Measurements from ENCODE around the gene SOBP. TPM values are rescaled to one million over a fixed set of nuclear protein-coding genes. Genes with fewer than 3 reads are reported as not detected.

SOBP gene
- polyA plus RNA-seq, 2 of the 4 experiments (the other 2 are of a cell fraction): 0.18 to 0.53 TPM

- H3K27ac ChIP-seq: no peak overlapping the region
- no peak overlapping the region for H3K4me2 ChIP-seq
- no peaks in the 10 kb centered on the region for H3K9me3 ChIP-seq
- TF ChIP-seq FOSL2 (IDR thresholded peaks at IDR 0.05) (no peak), FOSL2 (CRISPR knock-in tag; IDR thresholded peaks at IDR 0.05) (no peak), GATA3 (IDR thresholded peaks at IDR 0.05; ENCODE audit: borderline replicate concordance) (no peak), ESRRA (IDR thresholded peaks at IDR 0.05; ENCODE audit: borderline replicate concordance, low read length) (no peak), TP53 (CRISPR knock-in tag; IDR thresholded peaks at IDR 0.05) (no peak), CHD4 (IDR thresholded peaks at IDR 0.05; ENCODE audit: borderline replicate concordance) (no peak), FOXS1 (CRISPR knock-in tag; IDR thresholded peaks at IDR 0.05) (no peak), MAFK (IDR thresholded peaks at IDR 0.05; ENCODE audit: partially characterized antibody) (no peak), FOSB (CRISPR knock-in tag; IDR thresholded peaks at IDR 0.05) (no peak), MAZ (IDR thresholded peaks at IDR 0.05; ENCODE audit: borderline replicate concordance, low read depth, low read length) (no peak), HOXB5 (CRISPR knock-in tag; IDR thresholded peaks at IDR 0.05) (no peak), HES2 (IDR thresholded peaks at IDR 0.05) (no peak), ZC3H11A (IDR thresholded peaks at IDR 0.05) (no peak), EHF (CRISPR knock-in tag; IDR thresholded peaks at IDR 0.05) (no peak), CHD2 (IDR thresholded peaks at IDR 0.05; ENCODE audit: low read length, partially characterized antibody) (no peak), NFE2L2 (conservative IDR thresholded peaks at IDR 0.05; ENCODE audit: low read length) (no peak), CBX2 (IDR thresholded peaks at IDR 0.05; ENCODE audit: borderline replicate concordance, low read depth) (no peak), JUN (IDR thresholded peaks at IDR 0.05) (no peak)
- ATAC-seq (no peak), DNase-seq (ENCODE audit: low read depth in 1 of 2, low spot score in 1 of 2) (no peak), FAIRE-seq (no peak)
- WGBS (ENCODE audit: missing lambda C conversion rate): 38% methylated on average over 2 of the region's 2 CpGs
- no peaks in the 10 kb centered on the region for H3K4me1 ChIP-seq
- CTCF ChIA-PET: interaction anchor here (0.6 kb wide), 1 partner anchor 10 kb away, joined by 3 read pairs; no protein-coding TSS in a partner anchor
- H3K4me3 ChIP-seq: no peak overlapping the region
- POLR2A ChIA-PET: no interaction called here
These were observed 149.6 kb downstream of the SOBP start for GRCh38 chr6:107639511-107639910.

DNA sequence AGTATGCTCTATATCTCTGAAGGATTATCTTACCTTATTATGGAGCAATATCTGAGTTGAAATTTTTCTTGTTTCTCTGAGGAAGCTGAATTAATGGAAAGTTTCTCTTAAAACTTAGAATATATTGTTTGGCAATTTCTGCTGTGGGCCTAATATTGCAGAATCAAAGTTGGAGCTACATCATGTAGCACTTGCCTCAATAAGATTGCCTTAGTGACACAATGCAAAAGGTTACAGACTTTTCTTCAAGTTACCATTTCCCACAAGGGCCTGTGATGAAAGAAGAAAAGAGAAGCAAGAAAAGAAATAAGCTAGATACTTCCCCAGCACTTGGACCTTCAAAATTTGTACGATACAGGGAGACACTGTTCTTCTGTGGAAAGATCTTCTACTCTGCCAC is 151.2 kb downstream of the SOBP start:
- TF ChIP-seq JUN (IDR thresholded peaks at IDR 0.05) (no peak), GATA3 (IDR thresholded peaks at IDR 0.05; ENCODE audit: borderline replicate concordance) (no peak), ZC3H11A (IDR thresholded peaks at IDR 0.05) (no peak), RARB (CRISPR knock-in tag; IDR thresholded peaks at IDR 0.05) (no peak), FOSB (CRISPR knock-in tag; IDR thresholded peaks at IDR 0.05) (no peak), RAD21 (conservative IDR thresholded peaks at IDR 0.05 in 1 of 2, IDR thresholded peaks at IDR 0.05 in 1 of 2) (no peak), EP300 (IDR thresholded peaks at IDR 0.05) (no peak), CBX8 (IDR thresholded peaks at IDR 0.05) (no peak), RFX5 (IDR thresholded peaks at IDR 0.05) (no peak), CHD2 (IDR thresholded peaks at IDR 0.05; ENCODE audit: low read length, partially characterized antibody) (no peak), RCOR1 (IDR thresholded peaks at IDR 0.05; ENCODE audit: low read depth, low read length) (no peak), HEYL (CRISPR knock-in tag; IDR thresholded peaks at IDR 0.05) (no peak), MAFK (IDR thresholded peaks at IDR 0.05; ENCODE audit: partially characterized antibody) (no peak), TFCP2L1 (CRISPR knock-in tag; IDR thresholded peaks at IDR 0.05) (no peak)
- TF ChIP-seq, protein P1, sequence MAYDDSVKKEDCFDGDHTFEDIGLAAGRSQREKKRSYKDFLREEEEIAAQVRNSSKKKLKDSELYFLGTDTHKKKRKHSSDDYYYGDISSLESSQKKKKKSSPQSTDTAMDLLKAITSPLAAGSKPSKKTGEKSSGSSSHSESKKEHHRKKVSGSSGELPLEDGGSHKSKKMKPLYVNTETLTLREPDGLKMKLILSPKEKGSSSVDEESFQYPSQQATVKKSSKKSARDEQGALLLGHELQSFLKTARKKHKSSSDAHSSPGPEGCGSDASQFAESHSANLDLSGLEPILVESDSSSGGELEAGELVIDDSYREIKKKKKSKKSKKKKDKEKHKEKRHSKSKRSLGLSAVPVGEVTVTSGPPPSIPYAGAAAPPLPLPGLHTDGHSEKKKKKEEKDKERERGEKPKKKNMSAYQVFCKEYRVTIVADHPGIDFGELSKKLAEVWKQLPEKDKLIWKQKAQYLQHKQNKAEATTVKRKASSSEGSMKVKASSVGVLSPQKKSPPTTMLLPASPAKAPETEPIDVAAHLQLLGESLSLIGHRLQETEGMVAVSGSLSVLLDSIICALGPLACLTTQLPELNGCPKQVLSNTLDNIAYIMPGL (CRISPR knock-in tag; IDR thresholded peaks at IDR 0.05; ENCODE audit: borderline replicate concordance): no peak
- Histone ChIP-seq H3K4me2 (no peak overlapping the region), H3K27ac (no peak overlapping the region), H3K4me1 (no peaks in the 10 kb centered on the region), H3K9me3 (no peaks in the 10 kb centered on the region), H3K4me3 (no peak overlapping the region)
- ATAC-seq (no peak), DNase-seq (ENCODE audit: low read depth in 1 of 2, low spot score in 1 of 2) (no peak), FAIRE-seq (no peak)
- ChIA-PET POLR2A (no interaction called here), CTCF (interaction anchor here (1.2 kb wide), 2 partner anchors 8 to 10 kb away, joined by 3 to 5 read pairs; no protein-coding TSS in a partner anchor)
- 45% methylated on average over 1 of the region's 1 CpG for WGBS (ENCODE audit: missing lambda C conversion rate)

Data from A549 (cell line).